ENCODE data around the gene TMEM87A.

The TMEM87A gene

DNA sequence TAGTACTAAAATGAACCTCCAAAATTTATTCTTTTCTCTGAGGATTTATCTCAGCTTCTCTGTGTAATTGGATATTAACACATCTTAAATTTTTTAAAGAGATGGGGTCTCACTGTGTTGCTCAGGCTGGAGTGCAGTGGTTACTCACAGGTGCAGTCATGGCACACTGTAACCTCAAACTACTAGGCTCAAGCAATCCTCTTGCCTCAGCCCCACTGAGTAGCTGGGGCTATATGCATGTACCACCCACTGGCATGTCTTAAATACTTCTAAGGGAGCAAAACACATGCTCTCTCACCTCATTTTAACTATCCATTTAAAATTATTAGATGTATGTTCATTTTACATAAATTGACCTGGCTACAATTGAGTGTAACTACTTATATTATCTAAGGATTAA is 11.3 kb upstream of the TMEM87A start:
- Mint-ChIP-seq H3K36me3 (ENCODE audit: low read depth) (no peaks in the 10 kb centered on the region), H3K4me3 (no peak overlapping the region), H3K9me3 (no peaks in the 10 kb centered on the region), H3K27me3 (ENCODE audit: low read depth) (no peaks in the 10 kb centered on the region), H3K4me1 (no peaks in the 10 kb centered on the region), H3K27ac (no peak overlapping the region)
- TF ChIP-seq, protein P1, sequence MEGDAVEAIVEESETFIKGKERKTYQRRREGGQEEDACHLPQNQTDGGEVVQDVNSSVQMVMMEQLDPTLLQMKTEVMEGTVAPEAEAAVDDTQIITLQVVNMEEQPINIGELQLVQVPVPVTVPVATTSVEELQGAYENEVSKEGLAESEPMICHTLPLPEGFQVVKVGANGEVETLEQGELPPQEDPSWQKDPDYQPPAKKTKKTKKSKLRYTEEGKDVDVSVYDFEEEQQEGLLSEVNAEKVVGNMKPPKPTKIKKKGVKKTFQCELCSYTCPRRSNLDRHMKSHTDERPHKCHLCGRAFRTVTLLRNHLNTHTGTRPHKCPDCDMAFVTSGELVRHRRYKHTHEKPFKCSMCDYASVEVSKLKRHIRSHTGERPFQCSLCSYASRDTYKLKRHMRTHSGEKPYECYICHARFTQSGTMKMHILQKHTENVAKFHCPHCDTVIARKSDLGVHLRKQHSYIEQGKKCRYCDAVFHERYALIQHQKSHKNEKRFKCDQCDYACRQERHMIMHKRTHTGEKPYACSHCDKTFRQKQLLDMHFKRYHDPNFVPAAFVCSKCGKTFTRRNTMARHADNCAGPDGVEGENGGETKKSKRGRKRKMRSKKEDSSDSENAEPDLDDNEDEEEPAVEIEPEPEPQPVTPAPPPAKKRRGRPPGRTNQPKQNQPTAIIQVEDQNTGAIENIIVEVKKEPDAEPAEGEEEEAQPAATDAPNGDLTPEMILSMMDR (IDR thresholded peaks at IDR 0.05; ENCODE audit: unreplicated experiment in 3 of 3) = no peak

DNA sequence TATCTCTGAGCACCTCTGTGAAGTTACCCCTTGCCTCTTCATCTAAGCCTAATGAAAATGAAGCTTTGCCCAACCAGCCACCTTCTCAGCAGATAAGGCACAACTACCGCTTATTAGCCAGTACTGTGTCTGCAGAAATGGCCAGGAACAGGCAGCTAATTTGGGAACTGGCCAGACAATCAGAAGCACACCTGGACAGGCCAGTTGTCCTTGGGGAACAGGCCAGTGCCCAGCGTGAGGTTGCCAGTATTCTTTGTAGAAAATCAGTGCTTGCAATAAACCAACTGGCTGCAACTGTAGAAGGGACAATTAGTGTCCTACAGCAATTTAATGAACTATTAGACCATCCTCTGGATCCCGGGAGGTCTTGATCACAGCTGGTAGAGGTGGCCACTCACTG is 10.4 kb upstream of the TMEM87A start:
- no peaks in the 10 kb centered on the region for H3K27me3 Mint-ChIP-seq (ENCODE audit: low read depth)
- H3K27ac Mint-ChIP-seq = no peak overlapping the region
- no peaks in the 10 kb centered on the region for H3K4me1 Mint-ChIP-seq
- no peak overlapping the region for H3K4me3 Mint-ChIP-seq
- H3K36me3 Mint-ChIP-seq (ENCODE audit: low read depth) = no peaks in the 10 kb centered on the region
- TF ChIP-seq, protein P1 (IDR thresholded peaks at IDR 0.05; ENCODE audit: unreplicated experiment in 3 of 3) = no peak
- no peaks in the 10 kb centered on the region for H3K9me3 Mint-ChIP-seq

DNA sequence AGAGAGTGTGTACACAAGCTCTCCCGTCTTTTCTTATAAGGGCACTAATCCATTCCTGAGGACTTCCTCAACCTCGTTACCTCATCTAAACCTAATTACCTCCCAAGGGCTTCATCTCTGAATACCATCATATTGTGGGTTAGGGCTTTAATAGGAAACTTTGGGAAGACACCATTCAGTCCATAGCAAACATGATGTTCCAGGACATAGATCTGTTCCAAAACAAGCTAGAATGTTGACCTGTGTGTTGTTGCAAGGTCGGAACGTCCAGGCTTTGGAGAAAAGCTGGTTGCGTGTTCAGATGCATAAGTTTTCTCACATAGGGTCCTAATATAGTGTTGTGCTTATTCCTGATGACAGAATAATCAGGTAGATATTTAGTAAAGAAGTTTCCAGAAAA is 9.7 kb upstream of the TMEM87A start:
- H3K27ac Mint-ChIP-seq = no peak overlapping the region
- H3K9me3 Mint-ChIP-seq = no peaks in the 10 kb centered on the region
- H3K4me1 Mint-ChIP-seq = no peaks in the 10 kb centered on the region
- TF ChIP-seq, protein P1 (IDR thresholded peaks at IDR 0.05; ENCODE audit: unreplicated experiment in 3 of 3) = no peak
- no peaks in the 10 kb centered on the region for H3K36me3 Mint-ChIP-seq (ENCODE audit: low read depth)
- no peak overlapping the region for H3K4me3 Mint-ChIP-seq
- no peaks in the 10 kb centered on the region for H3K27me3 Mint-ChIP-seq (ENCODE audit: low read depth)

DNA sequence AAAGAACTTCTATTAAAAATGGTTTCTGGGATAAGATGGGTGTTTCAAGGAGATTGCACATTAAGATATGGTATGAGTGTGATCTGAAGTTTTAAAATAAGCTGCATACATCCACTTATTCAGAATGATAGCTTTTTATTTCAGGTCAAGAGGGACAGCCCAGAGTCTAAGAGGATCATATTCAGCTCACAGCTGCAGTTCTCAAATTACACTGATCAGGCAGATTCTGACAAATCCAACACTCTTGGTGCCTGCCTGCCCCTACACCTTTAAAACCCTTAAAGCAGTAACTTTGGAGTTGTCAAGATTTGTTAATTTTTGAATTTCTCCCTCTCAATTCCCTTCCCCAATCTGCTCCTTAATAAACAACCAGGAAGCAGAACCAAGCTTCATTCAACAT is 9.1 kb upstream of the TMEM87A start:
- TF ChIP-seq, protein P1 (IDR thresholded peaks at IDR 0.05; ENCODE audit: unreplicated experiment in 3 of 3) = no peak
- Mint-ChIP-seq H3K4me1 (no peaks in the 10 kb centered on the region), H3K27me3 (ENCODE audit: low read depth) (no peaks in the 10 kb centered on the region), H3K36me3 (ENCODE audit: low read depth) (no peaks in the 10 kb centered on the region), H3K27ac (no peak overlapping the region), H3K9me3 (no peaks in the 10 kb centered on the region), H3K4me3 (no peak overlapping the region)

DNA sequence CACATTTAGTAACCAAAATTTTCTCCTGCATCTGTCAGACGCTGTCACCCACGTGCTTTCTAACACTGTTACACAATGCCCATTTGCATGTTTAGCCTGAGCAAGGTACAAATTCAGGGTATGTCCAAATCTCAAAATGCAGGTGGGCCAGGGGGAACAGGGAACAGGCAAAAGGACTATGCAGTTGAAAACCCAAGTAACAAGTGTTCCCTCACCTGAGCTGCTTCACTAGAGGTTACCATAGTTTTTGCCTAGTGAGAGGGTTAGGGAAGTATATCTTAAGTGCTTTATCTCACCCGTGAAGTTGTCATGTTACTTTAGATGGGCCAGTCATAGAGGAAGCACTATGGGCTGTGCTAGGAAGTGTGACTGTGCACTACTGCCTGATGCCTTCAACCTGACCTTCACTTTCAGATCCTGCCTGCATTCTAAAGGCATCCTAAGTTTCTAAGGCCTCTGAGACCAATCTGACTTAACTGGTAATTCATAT is 6.0 kb upstream of the TMEM87A start:
- Mint-ChIP-seq H3K36me3 (ENCODE audit: low read depth) (no peaks in the 10 kb centered on the region), H3K27me3 (ENCODE audit: low read depth) (no peaks in the 10 kb centered on the region), H3K4me1 (peaks cover 17% of the 10 kb centered on the region), H3K27ac (no peak overlapping the region), H3K9me3 (no peaks in the 10 kb centered on the region), H3K4me3 (no peak overlapping the region)
- TF ChIP-seq, protein P1 (IDR thresholded peaks at IDR 0.05; ENCODE audit: unreplicated experiment in 3 of 3) = no peak

DNA sequence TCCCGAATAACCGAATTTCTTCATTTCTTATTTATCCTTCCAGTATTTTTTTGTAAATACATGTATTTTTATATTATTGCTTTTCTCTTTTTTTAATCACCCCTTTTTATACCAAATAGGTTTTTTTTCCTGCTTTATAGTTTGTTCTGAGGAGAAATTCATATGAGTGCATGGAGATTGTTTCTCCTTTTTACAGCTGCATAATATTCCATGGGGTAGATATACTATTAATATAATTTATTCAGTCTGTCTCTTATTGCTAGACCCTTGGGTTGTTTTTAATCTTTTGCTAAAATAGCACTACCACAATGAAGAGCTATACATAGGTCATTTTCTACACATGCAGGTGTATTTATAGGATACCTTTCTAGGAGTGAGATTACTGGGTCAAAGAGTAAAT is 3.5 kb upstream of the TMEM87A start:
- Mint-ChIP-seq H3K27me3 (ENCODE audit: low read depth) (no peaks in the 10 kb centered on the region), H3K9me3 (no peaks in the 10 kb centered on the region), H3K36me3 (ENCODE audit: low read depth) (no peaks in the 10 kb centered on the region), H3K4me3 (no peak overlapping the region), H3K27ac (no peak overlapping the region), H3K4me1 (peaks cover 27% of the 10 kb centered on the region)
- TF ChIP-seq, protein P1 (IDR thresholded peaks at IDR 0.05; ENCODE audit: unreplicated experiment in 3 of 3) = no peak
